Measurements from ENCODE around the gene ZBTB3.
"Not testable (repeated sequence)": the region's sequence is repeated elsewhere in the genome, so short reads cannot be mapped to it uniquely, and the experiment has no call there.

ZBTB3 gene

GRCh38 chr11:62706850-62707247, 47.1 kb downstream of the ZBTB3 start:
- Histone ChIP-seq H2BK120ac (ENCODE audit: insufficient read depth, low read length, poor library complexity) (peak overlapping the region; percentile 38), H3K27me3 (ENCODE audit: insufficient read depth, low read length) (no peaks in the 10 kb centered on the region), H3K79me2 (ENCODE audit: control insufficient read depth, insufficient read depth, low read length, poor library complexity) (peaks cover 10% of the 10 kb centered on the region), H2AK5ac (ENCODE audit: low read length) (peak overlapping the region; percentile 53), H3K36me3 (ENCODE audit: control insufficient read depth in 1 of 2, insufficient read depth in 2 of 2, low read length in 2 of 2) (peaks cover 4 to 11% of the 10 kb centered on the region in 2 experiments), H2BK5ac (ENCODE audit: low read depth, low read length, poor library complexity) (peak overlapping the region; percentile 2), H3K14ac (ENCODE audit: low read length) (peak overlapping the region; percentile 16), H4K12ac (ENCODE audit: low read depth, low read length) (no peak overlapping the region), H2BK12ac (ENCODE audit: low read length) (no peak overlapping the region), H4K8ac (ENCODE audit: low read depth, low read length) (peak overlapping the region; percentile 30), H3K9me3 (ENCODE audit: insufficient read depth, low read depth, low read length) (no peaks in the 10 kb centered on the region), H4K91ac (ENCODE audit: low read depth, low read length) (no peak overlapping the region), H3K79me1 (ENCODE audit: low read length) (peaks cover 22% of the 10 kb centered on the region), H3K9ac (ENCODE audit: low read length) (peak overlapping the region; percentile 14), H3K4ac (ENCODE audit: low read depth, low read length) (peak overlapping the region; percentile 24), H3K23ac (ENCODE audit: low read length) (no peak overlapping the region), H3K4me2 (ENCODE audit: low read length) (peak overlapping the region; percentile 94), H3K4me3 (ENCODE audit: low read depth, low read length) (peak overlapping the region; percentile 21), H3K4me1 (ENCODE audit: control insufficient read depth in 1 of 2, insufficient read depth in 2 of 2, low read length in 2 of 2) (peaks cover 25 to 30% of the 10 kb centered on the region in 2 experiments), H2AFZ (ENCODE audit: insufficient read depth, low read length, poor library complexity) (no peak overlapping the region), H3K27ac (ENCODE audit: low read depth, low read length) (peak overlapping the region; percentile 76), H3K18ac (ENCODE audit: low read length) (peak overlapping the region; percentile 57)
- DNase-seq = no peak
- no CpG with 5 or more reads among the region's 8 CpGs for WGBS (ENCODE audit: extremely low coverage, insufficient coverage, insufficient read length)

- Histone ChIP-seq H3K4me1 (ENCODE audit: control insufficient read depth in 1 of 2, insufficient read depth in 2 of 2, low read length in 2 of 2) (peaks cover 25 to 30% of the 10 kb centered on the region in 2 experiments), H2BK12ac (ENCODE audit: low read length) (no peak overlapping the region), H3K79me1 (ENCODE audit: low read length) (peaks cover 22% of the 10 kb centered on the region), H3K4me2 (ENCODE audit: low read length) (peak overlapping the region; percentile 94), H3K23ac (ENCODE audit: low read length) (no peak overlapping the region), H3K36me3 (ENCODE audit: control insufficient read depth in 1 of 2, insufficient read depth in 2 of 2, low read length in 2 of 2) (peaks cover 4 to 14% of the 10 kb centered on the region in 2 experiments), H3K79me2 (ENCODE audit: control insufficient read depth, insufficient read depth, low read length, poor library complexity) (peaks cover 10% of the 10 kb centered on the region), H3K27me3 (ENCODE audit: insufficient read depth, low read length) (no peaks in the 10 kb centered on the region), H2BK5ac (ENCODE audit: low read depth, low read length, poor library complexity) (peak overlapping the region; percentile 3), H2AFZ (ENCODE audit: insufficient read depth, low read length, poor library complexity) (peak overlapping the region; percentile 86), H3K9me3 (ENCODE audit: insufficient read depth, low read depth, low read length) (no peaks in the 10 kb centered on the region), H2BK120ac (ENCODE audit: insufficient read depth, low read length, poor library complexity) (peak overlapping the region; percentile 38), H2AK5ac (ENCODE audit: low read length) (peak overlapping the region; percentile 53), H3K14ac (ENCODE audit: low read length) (peak overlapping the region; percentile 46), H3K9ac (ENCODE audit: low read length) (peak overlapping the region; percentile 35), H3K4me3 (ENCODE audit: low read depth, low read length) (peak overlapping the region; percentile 85), H4K12ac (ENCODE audit: low read depth, low read length) (peak overlapping the region; percentile 13), H3K27ac (ENCODE audit: low read depth, low read length) (peak overlapping the region; percentile 76), H4K91ac (ENCODE audit: low read depth, low read length) (no peak overlapping the region), H3K4ac (ENCODE audit: low read depth, low read length) (peak overlapping the region; percentile 24), H4K8ac (ENCODE audit: low read depth, low read length) (peak overlapping the region; percentile 30), H3K18ac (ENCODE audit: low read length) (peak overlapping the region; percentile 57)
- WGBS (ENCODE audit: extremely low coverage, insufficient coverage, insufficient read length) = no CpG with 5 or more reads among the region's 73 CpGs
- DNase-seq = peak; percentile 95 to 98
Observed at GRCh38 chr11:62705880-62706849, 47.8 kb downstream of the ZBTB3 start.

DNA sequence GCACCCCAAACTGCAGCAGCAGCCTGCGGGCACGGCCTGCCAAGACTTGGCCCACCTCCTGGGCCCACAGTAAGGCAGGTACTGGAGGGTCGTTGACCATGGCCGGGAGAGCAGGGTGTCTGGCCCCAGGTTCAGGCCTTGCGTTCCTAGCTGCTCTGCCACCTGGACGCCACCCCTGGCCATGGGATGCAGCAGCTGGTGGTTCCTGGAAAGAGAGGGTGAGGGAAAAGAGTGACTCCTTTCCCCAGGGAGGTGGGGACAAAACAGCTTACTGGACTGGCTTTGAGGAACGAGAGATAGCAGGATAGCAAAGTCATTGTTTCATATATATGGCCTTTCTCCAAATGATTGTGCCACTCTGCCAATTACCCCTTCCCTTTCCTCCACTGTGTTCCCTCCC, 48.5 kb downstream of the ZBTB3 start:
- peak overlapping the region; percentile 1 for H4K91ac ChIP-seq (ENCODE audit: low read depth, low read length)
- H3K4me3 ChIP-seq (ENCODE audit: low read depth, low read length) = peak overlapping the region; percentile 85
- peaks cover 25 to 30% of the 10 kb centered on the region in 2 experiments for H3K4me1 ChIP-seq (ENCODE audit: control insufficient read depth in 1 of 2, insufficient read depth in 2 of 2, low read length in 2 of 2)
- peak overlapping the region; percentile 63 for H3K4me2 ChIP-seq (ENCODE audit: low read length)
- peak overlapping the region; percentile 58 for H3K18ac ChIP-seq (ENCODE audit: low read length)
- H2BK5ac ChIP-seq (ENCODE audit: low read depth, low read length, poor library complexity) = no peak overlapping the region
- peak overlapping the region; percentile 38 for H4K8ac ChIP-seq (ENCODE audit: low read depth, low read length)
- peaks cover 10% of the 10 kb centered on the region for H3K79me2 ChIP-seq (ENCODE audit: control insufficient read depth, insufficient read depth, low read length, poor library complexity)
- H2AFZ ChIP-seq (ENCODE audit: insufficient read depth, low read length, poor library complexity) = peak overlapping the region; percentile 7
- peak overlapping the region; percentile 35 for H3K9ac ChIP-seq (ENCODE audit: low read length)
- peaks cover 7 to 15% of the 10 kb centered on the region in 2 experiments for H3K36me3 ChIP-seq (ENCODE audit: control insufficient read depth in 1 of 2, insufficient read depth in 2 of 2, low read length in 2 of 2)
- H3K79me1 ChIP-seq (ENCODE audit: low read length) = peaks cover 22% of the 10 kb centered on the region
- no peak overlapping the region for H2BK120ac ChIP-seq (ENCODE audit: insufficient read depth, low read length, poor library complexity)
- H3K27me3 ChIP-seq (ENCODE audit: insufficient read depth, low read length) = no peaks in the 10 kb centered on the region
- no peaks in the 10 kb centered on the region for H3K9me3 ChIP-seq (ENCODE audit: insufficient read depth, low read depth, low read length)
- H3K23ac ChIP-seq (ENCODE audit: low read length) = no peak overlapping the region
- no CpG with 5 or more reads among the region's 7 CpGs for WGBS (ENCODE audit: extremely low coverage, insufficient coverage, insufficient read length)
- H3K4ac ChIP-seq (ENCODE audit: low read depth, low read length) = peak overlapping the region; percentile 18
- H2AK5ac ChIP-seq (ENCODE audit: low read length) = peak overlapping the region; percentile 55
- no peak for DNase-seq
- peak overlapping the region; percentile 58 for H3K27ac ChIP-seq (ENCODE audit: low read depth, low read length)
- peak overlapping the region; percentile 46 for H3K14ac ChIP-seq (ENCODE audit: low read length)
- H2BK12ac ChIP-seq (ENCODE audit: low read length) = no peak overlapping the region
- no peak overlapping the region for H4K12ac ChIP-seq (ENCODE audit: low read depth, low read length)

- H2BK120ac ChIP-seq (ENCODE audit: insufficient read depth, low read length, poor library complexity); H3K79me2 ChIP-seq (ENCODE audit: control insufficient read depth, insufficient read depth, low read length, poor library complexity); H2AK5ac ChIP-seq (ENCODE audit: low read length); H3K4ac ChIP-seq (ENCODE audit: low read depth, low read length); H4K8ac ChIP-seq (ENCODE audit: low read depth, low read length); H2BK12ac ChIP-seq (ENCODE audit: low read length); H3K4me2 ChIP-seq (ENCODE audit: low read length); DNase-seq; H3K18ac ChIP-seq (ENCODE audit: low read length); H3K4me3 ChIP-seq (ENCODE audit: low read depth, low read length); H4K12ac ChIP-seq (ENCODE audit: low read depth, low read length); H3K9me3 ChIP-seq (ENCODE audit: insufficient read depth, low read depth, low read length); H3K27me3 ChIP-seq (ENCODE audit: insufficient read depth, low read length); H3K14ac ChIP-seq (ENCODE audit: low read length); H4K91ac ChIP-seq (ENCODE audit: low read depth, low read length); H2BK5ac ChIP-seq (ENCODE audit: low read depth, low read length, poor library complexity); H3K23ac ChIP-seq (ENCODE audit: low read length); H3K27ac ChIP-seq (ENCODE audit: low read depth, low read length); H2AFZ ChIP-seq (ENCODE audit: insufficient read depth, low read length, poor library complexity); H3K9ac ChIP-seq (ENCODE audit: low read length): not testable (repeated sequence)
- peaks cover 23 to 25% of the 10 kb centered on the region in 2 experiments for H3K4me1 ChIP-seq (ENCODE audit: control insufficient read depth in 1 of 2, insufficient read depth in 2 of 2, low read length in 2 of 2)
- peaks cover 13% of the 10 kb centered on the region for H3K79me1 ChIP-seq (ENCODE audit: low read length)
- peaks cover 9 to 14% of the 10 kb centered on the region in 2 experiments for H3K36me3 ChIP-seq (ENCODE audit: control insufficient read depth in 1 of 2, insufficient read depth in 2 of 2, low read length in 2 of 2)
- no CpG with 5 or more reads among the region's 4 CpGs for WGBS (ENCODE audit: extremely low coverage, insufficient coverage, insufficient read length)
Observed at GRCh38 chr11:62703921-62704320, 50.0 kb downstream of the ZBTB3 start.
